GM19468 (cell line): ENCODE results near the gene SF3A1.
"Not testable (repeated sequence)": the region's sequence is repeated elsewhere in the genome, so short reads cannot be mapped to it uniquely, and the experiment has no call there.

Experiments
- ATAC-seq: cut with Tn5 transposase; IDR thresholded peaks from one replicate; pipeline ENCODE4 v1.9.1; 2021; ENCODE audit warnings: mild to moderate bottlenecking, moderate library complexity, moderate number of reproducible peaks; ENCODE audit not compliant: unreplicated experiment; ENCODE audit errors: extremely low read depth

The SF3A1 gene

GRCh38 chr22:30357236-30357570, 509 bp upstream of the SF3A1 start:
- ATAC-seq, result no peak

GRCh38 chr22:30354644-30355043, 2.0 kb downstream of the SF3A1 start:
- ATAC-seq, result no peak

- no peak for ATAC-seq
These were observed 5.5 kb downstream of the SF3A1 start for GRCh38 chr22:30351226-30351625.

GRCh38 chr22:30348809-30349208, 7.9 kb downstream of the SF3A1 start:
- ATAC-seq, result no peak

GRCh38 chr22:30348404-30348803, 8.3 kb downstream of the SF3A1 start:
- no peak for ATAC-seq

- ATAC-seq, result no peak
These were observed 9.3 kb downstream of the SF3A1 start for GRCh38 chr22:30347255-30347892.

GRCh38 chr22:30344447-30345200, 12.1 kb downstream of the SF3A1 start:
- no peak for ATAC-seq

- no peak for ATAC-seq
These were observed 15.6 kb downstream of the SF3A1 start for GRCh38 chr22:30340911-30341685.

GRCh38 chr22:30338802-30339201, 17.9 kb downstream of the SF3A1 start:
- no peak for ATAC-seq

GRCh38 chr22:30338341-30338740, 18.4 kb downstream of the SF3A1 start:
- not testable (repeated sequence) for ATAC-seq

- no peak for ATAC-seq
These were observed 19.3 kb downstream of the SF3A1 start for GRCh38 chr22:30337461-30337778.

GRCh38 chr22:30336752-30337460, 19.8 kb downstream of the SF3A1 start:
- ATAC-seq, result no peak

GRCh38 chr22:30335236-30335635, 21.5 kb downstream of the SF3A1 start:
- ATAC-seq, result no peak

GRCh38 chr22:30334646-30335045, 22.0 kb downstream of the SF3A1 start:
- ATAC-seq, result no peak

GRCh38 chr22:30333707-30334087, 23.0 kb downstream of the SF3A1 start:
- ATAC-seq, result no peak

- no peak for ATAC-seq
These were observed 23.5 kb downstream of the SF3A1 start for GRCh38 chr22:30332994-30333706.

- no peak for ATAC-seq
These were observed 24.1 kb downstream of the SF3A1 start for GRCh38 chr22:30332551-30332950.

GRCh38 chr22:30328466-30329049, 28.1 kb downstream of the SF3A1 start:
- ATAC-seq, result no peak

- ATAC-seq, result no peak
These were observed 28.8 kb downstream of the SF3A1 start for GRCh38 chr22:30327864-30328345.
